ENCODE results near the gene OR2W3.

OR2W3 gene

GRCh38 chr1:247914941-247915662, 19.7 kb downstream of the OR2W3 start:
- no peak for DNase-seq (ENCODE audit: low read depth in 1 of 2, low spot score in 1 of 2)

GRCh38 chr1:247919952-247920351, 24.6 kb downstream of the OR2W3 start, which contains the start of gene OR2T8:
TSS of gene OR2T8 (plus strand) at chr1:247920252. CDS start at chr1:247921018, 766 bp downstream.
- DNase-seq (ENCODE audit: low read depth in 1 of 2, low spot score in 1 of 2), result no peak

GRCh38 chr1:247923941-247924340, 28.6 kb downstream of the OR2W3 start:
- no peak for DNase-seq (ENCODE audit: low read depth in 1 of 2, low spot score in 1 of 2)

- no peak for DNase-seq (ENCODE audit: low read depth in 1 of 2, low spot score in 1 of 2)
Measured at GRCh38 chr1:247924868-247925267, 29.5 kb downstream of the OR2W3 start, which contains the start of gene OR2AJ1. TSS of gene OR2AJ1 (plus strand) at chr1:247924889. CDS start at chr1:247933769, 8,880 bp downstream.

- no peak for DNase-seq (ENCODE audit: low read depth in 1 of 2, low spot score in 1 of 2)
Measured at GRCh38 chr1:247933989-247934388, 38.6 kb downstream of the OR2W3 start.

GRCh38 chr1:247935781-247936180, 40.4 kb downstream of the OR2W3 start:
- DNase-seq (ENCODE audit: low read depth in 1 of 2, low spot score in 1 of 2), result no peak

- no peak for DNase-seq (ENCODE audit: low read depth in 1 of 2, low spot score in 1 of 2)
Measured at GRCh38 chr1:247936415-247936814, 41.0 kb downstream of the OR2W3 start.

- DNase-seq (ENCODE audit: low read depth in 1 of 2, low spot score in 1 of 2), result peak in 1 of 2 donors; percentile 89
Measured at GRCh38 chr1:247936965-247937734, 41.8 kb downstream of the OR2W3 start.

GRCh38 chr1:247942624-247943023, 47.2 kb downstream of the OR2W3 start:
- DNase-seq (ENCODE audit: low read depth in 1 of 2, low spot score in 1 of 2), result no peak

Measured in stimulated activated CD4-positive, alpha-beta T cell treated with anti-CD3 and anti-CD28 coated beads, Interleukin-15, amount 100 ng/mL, for 1 hour (primary cell).